Gastroesophageal sphincter (tissue), 4 donors: ENCODE measurements around the gene CACNA2D3. TPM values are rescaled to one million over a fixed set of nuclear protein-coding genes. Genes with fewer than 3 reads are reported as not detected.
A peak's percentile ranks its signal among the peaks of the same experiment; 100 is the strongest.

Experiments used
- ATAC-seq: fragments of 150-250 bp; one replicate; pipeline ENCODE4 v1.9.1; 2016; ENCODE audit warnings: mild to moderate bottlenecking, moderate library complexity
- H3K27ac ChIP-seq, 4 donors: fragments of 200-600 bp; sonication (generic) in 3 of 4; 1 replicate in 3 of 4; 2 replicates in 1 of 4; pipeline ENCODE4 v1.5.1; 2016 to 2019
- H3K27me3 ChIP-seq: fragments of 200-600 bp; sonication (generic); one replicate; pipeline ENCODE4 v1.5.1; 2019
- H3K36me3 ChIP-seq, 2 donors: fragments of 200-600 bp; sonication (generic); one replicate each; pipeline ENCODE4 v1.5.1; 2019; ENCODE audit warnings: control low read depth in 1 of 2
- H3K4me1 ChIP-seq, 3 donors: fragments of 200-600 bp; sonication (generic); 1 replicate in 2 of 3; 2 replicates in 1 of 3; pipeline ENCODE4 v1.5.1; 2016 to 2019; ENCODE audit warnings: control low read depth in 2 of 3
- H3K4me3 ChIP-seq, 2 donors: fragments of 200-600 bp; sonication (generic); one replicate each; pipeline ENCODE4 v1.5.1; 2019; ENCODE audit warnings: mild to moderate bottlenecking in 1 of 2, moderate library complexity in 1 of 2
- H3K9me3 ChIP-seq, 3 donors: fragments of 200-600 bp; sonication (generic); one replicate each; pipeline ENCODE4 v1.5.1; 2017 to 2019; ENCODE audit warnings: control low read depth in 2 of 3
- EP300 ChIP-seq: sonication (generic); formaldehyde crosslinking; IDR thresholded peaks from one replicate; pipeline ENCODE4 v1.6.1; 2017; ENCODE audit warnings: antibody characterized with exemption, mild to moderate bottlenecking
- POLR2A ChIP-seq, 2 donors: fragments of 450-650 bp; IDR thresholded peaks; one replicate each; pipeline ENCODE4 v1.6.1; 2017; ENCODE audit warnings: antibody characterized with exemption in 2 of 2, mild to moderate bottlenecking in 2 of 2, moderate library complexity in 1 of 2
- POLR2AphosphoS5 ChIP-seq: sonication (generic); formaldehyde crosslinking; IDR thresholded peaks from one replicate; pipeline ENCODE4 v1.6.1; 2017; ENCODE audit warnings: antibody characterized with exemption
- WGBS, 2 donors: methylation state at CpG; one replicate each; pipeline ENCODE4 v1.1.5; 2018; ENCODE audit warnings: low coverage in 1 of 2; 5-methylcytosine and 5-hydroxymethylcytosine counted together
- total RNA-seq, 4 donors: library from RNA; depleted of rRNA; stranded (reverse); fragments of >200 nt; gene quantifications; one replicate each; pipeline ENCODE4 v1.1.0, GENCODE V29; 2016
- TF ChIP-seq, protein P1 (sequence below), 4 experiments: fragments of 200-600 bp in 2 of 4; fragments of 450-650 bp in 2 of 4; sonication (generic) in 1 of 4; IDR thresholded peaks; one replicate each; pipeline ENCODE4 v1.5.1; 2017 to 2019; ENCODE audit warnings: antibody characterized with exemption in 4 of 4, mild to moderate bottlenecking in 2 of 4, moderate library complexity in 2 of 4

Gene CACNA2D3
- total RNA-seq, 4 donors from 2014 or later, result 0.94 to 6.5 (median 3.5) TPM

DNA sequence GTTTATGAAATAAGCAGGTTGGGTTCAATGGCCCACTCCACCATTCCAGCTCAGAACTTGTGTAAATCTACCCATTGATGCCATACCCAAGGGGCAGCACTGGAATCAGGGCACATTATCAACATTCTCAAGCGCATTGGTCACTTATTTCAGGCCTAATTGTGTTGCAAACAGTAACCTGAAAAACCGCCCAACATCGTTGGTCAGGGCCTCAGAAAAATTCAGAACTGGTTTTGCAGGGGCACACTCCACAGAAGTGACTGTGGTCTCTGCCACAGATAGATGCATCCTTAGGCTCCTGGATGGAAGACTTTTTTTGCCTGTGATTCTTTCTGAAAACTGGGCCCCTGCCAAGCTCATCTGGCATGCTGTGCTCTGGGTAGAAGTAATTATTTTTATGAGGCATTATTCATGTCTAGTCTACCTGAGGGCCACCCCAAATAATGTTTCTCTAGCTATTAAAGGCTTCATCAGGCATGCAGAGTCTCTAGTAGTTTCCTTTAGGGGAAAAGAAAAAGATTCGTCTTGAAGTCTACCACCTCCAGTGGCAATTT lies 827.2 kb downstream of the CACNA2D3 start:
- ATAC-seq, result no peak

DNA sequence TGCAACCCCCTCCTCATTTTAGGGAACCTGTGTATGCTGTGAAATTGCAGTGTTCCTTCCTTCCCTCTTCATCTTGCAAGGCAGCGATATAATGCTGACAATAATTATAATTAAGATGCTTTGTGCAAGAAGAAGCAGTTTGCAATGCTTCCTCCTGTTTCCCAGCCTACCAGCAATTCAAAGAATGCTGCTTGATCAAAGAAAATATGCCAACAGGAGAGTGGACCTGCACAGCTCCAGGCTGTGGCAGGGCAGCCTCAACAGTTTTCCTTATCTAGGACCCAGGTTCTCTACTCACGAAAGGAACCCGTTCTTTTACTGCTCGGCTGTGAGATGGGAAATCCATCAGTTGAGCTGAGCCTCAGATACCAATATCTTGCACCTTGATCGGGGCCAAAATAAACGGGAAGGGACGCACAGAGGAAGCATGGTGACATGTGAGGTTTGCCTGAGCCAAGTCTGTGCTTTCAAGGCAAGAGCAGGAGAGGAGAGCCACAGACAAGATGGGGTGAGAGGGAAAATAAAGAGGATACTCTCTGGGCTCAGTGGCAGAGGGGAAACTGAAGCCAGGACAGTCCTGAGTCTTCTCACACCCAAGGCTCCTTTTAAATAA lies 828.1 kb downstream of the CACNA2D3 start:
- Histone ChIP-seq H3K9me3 (no peaks in the 10 kb centered on the region), H3K27me3 (no peaks in the 10 kb centered on the region), H3K4me1 (peaks cover 0 to 16% (median 7%) of the 10 kb centered on the region in 3 donors), H3K4me3 (no peak overlapping the region), H3K36me3 (no peaks in the 10 kb centered on the region), H3K27ac (no peak overlapping the region)
- TF ChIP-seq EP300, result no peak
- TF ChIP-seq, protein P1, sequence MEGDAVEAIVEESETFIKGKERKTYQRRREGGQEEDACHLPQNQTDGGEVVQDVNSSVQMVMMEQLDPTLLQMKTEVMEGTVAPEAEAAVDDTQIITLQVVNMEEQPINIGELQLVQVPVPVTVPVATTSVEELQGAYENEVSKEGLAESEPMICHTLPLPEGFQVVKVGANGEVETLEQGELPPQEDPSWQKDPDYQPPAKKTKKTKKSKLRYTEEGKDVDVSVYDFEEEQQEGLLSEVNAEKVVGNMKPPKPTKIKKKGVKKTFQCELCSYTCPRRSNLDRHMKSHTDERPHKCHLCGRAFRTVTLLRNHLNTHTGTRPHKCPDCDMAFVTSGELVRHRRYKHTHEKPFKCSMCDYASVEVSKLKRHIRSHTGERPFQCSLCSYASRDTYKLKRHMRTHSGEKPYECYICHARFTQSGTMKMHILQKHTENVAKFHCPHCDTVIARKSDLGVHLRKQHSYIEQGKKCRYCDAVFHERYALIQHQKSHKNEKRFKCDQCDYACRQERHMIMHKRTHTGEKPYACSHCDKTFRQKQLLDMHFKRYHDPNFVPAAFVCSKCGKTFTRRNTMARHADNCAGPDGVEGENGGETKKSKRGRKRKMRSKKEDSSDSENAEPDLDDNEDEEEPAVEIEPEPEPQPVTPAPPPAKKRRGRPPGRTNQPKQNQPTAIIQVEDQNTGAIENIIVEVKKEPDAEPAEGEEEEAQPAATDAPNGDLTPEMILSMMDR (IDR thresholded peaks at IDR 0.05), result no peak
- no peak for TF ChIP-seq POLR2A (IDR thresholded peaks at IDR 0.05)
- TF ChIP-seq POLR2AphosphoS5, result no peak
- no peak for ATAC-seq
- 32 to 33% methylated on average over 6 of the region's 7 CpGs for WGBS, 2 donors

More for the DNA sequence above, 827.2 kb downstream of the CACNA2D3 start:
- H3K36me3 ChIP-seq, result no peaks in the 10 kb centered on the region
- H3K27ac ChIP-seq, result no peak overlapping the region
- H3K4me3 ChIP-seq, result no peak overlapping the region
- H3K9me3 ChIP-seq, result no peaks in the 10 kb centered on the region
- peaks cover 0 to 16% (median 7%) of the 10 kb centered on the region in 3 donors for H3K4me1 ChIP-seq
- 29 to 83% methylated on average over 1 to 4 of the region's 4 CpGs for WGBS, 2 donors
- TF ChIP-seq, protein P1 (IDR thresholded peaks at IDR 0.05), result no peak
- TF ChIP-seq POLR2AphosphoS5, result no peak
- no peak for TF ChIP-seq EP300
- no peak for TF ChIP-seq POLR2A (IDR thresholded peaks at IDR 0.05)
- H3K27me3 ChIP-seq, result no peaks in the 10 kb centered on the region

DNA sequence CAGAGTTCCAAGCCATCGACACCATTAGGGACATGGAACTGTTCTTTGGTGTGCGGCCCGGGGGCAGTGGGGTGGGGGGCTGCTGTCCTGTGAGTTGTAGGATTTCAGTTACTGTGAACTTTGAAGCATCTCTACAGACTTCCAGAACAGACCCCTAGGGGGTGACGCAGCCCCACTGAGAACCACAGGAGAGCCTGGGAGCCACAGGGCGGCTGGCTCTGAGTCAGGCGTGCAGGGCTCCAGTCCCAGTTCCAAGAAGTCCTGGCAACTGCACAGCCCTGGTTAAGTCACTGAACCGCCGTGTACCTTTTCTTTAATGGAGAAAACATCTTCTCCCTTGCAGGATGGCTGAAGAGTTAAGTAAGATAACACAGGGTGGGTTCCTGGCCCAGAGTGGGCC lies 829.1 kb downstream of the CACNA2D3 start:
- H3K27ac ChIP-seq, result peak overlapping the region in 1 of 4 donors; percentile 15
- peaks cover 0 to 16% (median 7%) of the 10 kb centered on the region in 3 donors for H3K4me1 ChIP-seq
- H3K9me3 ChIP-seq, result no peaks in the 10 kb centered on the region
- H3K4me3 ChIP-seq, result no peak overlapping the region
- WGBS, 2 donors, result 24 to 45% methylated on average over 2 to 7 of the region's 8 CpGs
- no peaks in the 10 kb centered on the region for H3K27me3 ChIP-seq
- no peaks in the 10 kb centered on the region for H3K36me3 ChIP-seq
- ATAC-seq, result peak; percentile 94
- no peak for TF ChIP-seq EP300
- TF ChIP-seq, protein P1 (IDR thresholded peaks at IDR 0.05), result peak; percentile 40 to 78 (median 69)
- TF ChIP-seq POLR2A (IDR thresholded peaks at IDR 0.05), result no peak
- peak; percentile 44 for TF ChIP-seq POLR2AphosphoS5

DNA sequence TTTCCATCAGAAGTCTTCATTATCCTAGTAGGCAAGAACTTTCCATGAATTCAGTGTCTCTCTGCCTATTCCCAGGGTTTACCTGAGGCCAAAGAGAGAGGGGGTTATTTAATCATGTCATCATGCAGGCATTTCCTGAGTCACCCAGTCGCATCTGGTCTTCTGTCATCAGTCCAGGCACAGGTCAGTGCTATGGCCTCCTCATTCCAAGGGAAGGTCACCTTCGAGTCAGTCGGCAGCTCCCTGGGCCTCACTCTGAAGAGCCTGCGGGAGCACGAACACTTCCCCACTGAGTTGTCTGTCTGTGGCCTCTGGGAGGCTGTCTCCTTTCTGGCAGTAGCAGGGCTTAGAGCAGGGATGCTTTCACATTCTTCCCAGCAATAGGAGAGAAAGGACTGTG lies 831.7 kb downstream of the CACNA2D3 start:
- no peaks in the 10 kb centered on the region for H3K27me3 ChIP-seq
- peak; percentile 23 for ATAC-seq
- no peak for TF ChIP-seq POLR2AphosphoS5
- peak overlapping the region in 2 of 4 donors; percentile 26 to 47 for H3K27ac ChIP-seq
- H3K4me1 ChIP-seq, result peaks cover 0 to 16% (median 7%) of the 10 kb centered on the region in 3 donors
- no peak overlapping the region for H3K4me3 ChIP-seq
- H3K9me3 ChIP-seq, result no peaks in the 10 kb centered on the region
- WGBS, 2 donors, result 0% methylated on average over 2 of the region's 5 CpGs; no CpG with 5 or more reads in 1 of the 2 donors
- no peaks in the 10 kb centered on the region for H3K36me3 ChIP-seq

DNA sequence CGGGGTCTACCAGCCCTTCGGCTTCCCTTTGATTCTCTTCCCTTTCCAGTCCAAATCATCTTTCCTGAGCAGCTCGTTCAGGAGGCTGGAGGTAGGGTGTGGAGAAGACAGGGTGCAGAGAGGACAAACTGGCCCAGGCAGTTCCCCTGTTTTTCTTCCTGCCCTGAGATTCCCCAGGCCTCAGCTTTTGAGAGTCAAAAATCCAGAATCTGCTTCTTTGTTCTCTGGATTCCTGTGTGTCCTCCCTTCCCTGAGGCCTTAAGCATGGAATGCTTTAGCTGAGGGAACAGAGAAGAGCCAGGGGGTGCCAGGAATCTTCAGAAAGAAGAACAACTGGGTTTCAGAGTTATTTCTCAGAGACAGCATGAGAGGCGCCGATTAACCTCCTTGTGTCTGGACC lies 832.2 kb downstream of the CACNA2D3 start:
- no peak for TF ChIP-seq POLR2AphosphoS5
- TF ChIP-seq, protein P1 (IDR thresholded peaks at IDR 0.05), result no peak
- TF ChIP-seq EP300, result no peak
- TF ChIP-seq POLR2A (IDR thresholded peaks at IDR 0.05), result no peak
- no peaks in the 10 kb centered on the region for H3K27me3 ChIP-seq
- H3K4me1 ChIP-seq, result peaks cover 0 to 16% (median 7%) of the 10 kb centered on the region in 3 donors
- no peak for ATAC-seq
- H3K36me3 ChIP-seq, result no peaks in the 10 kb centered on the region
- H3K27ac ChIP-seq, result peak overlapping the region in 2 of 4 donors; percentile 26 to 47
- H3K4me3 ChIP-seq, result no peak overlapping the region
- WGBS, 2 donors, result 82 to 86% methylated on average over 5 of the region's 5 CpGs
- H3K9me3 ChIP-seq, result no peaks in the 10 kb centered on the region
